GM18861 (cell line): ENCODE measurements around the gene METTL2B.

ENCODE experiments used
- ATAC-seq: cut with Tn5 transposase; IDR thresholded peaks from one replicate; pipeline ENCODE4 v1.9.1; 2021; ENCODE audit not compliant: unreplicated experiment

Gene METTL2B, protein sequence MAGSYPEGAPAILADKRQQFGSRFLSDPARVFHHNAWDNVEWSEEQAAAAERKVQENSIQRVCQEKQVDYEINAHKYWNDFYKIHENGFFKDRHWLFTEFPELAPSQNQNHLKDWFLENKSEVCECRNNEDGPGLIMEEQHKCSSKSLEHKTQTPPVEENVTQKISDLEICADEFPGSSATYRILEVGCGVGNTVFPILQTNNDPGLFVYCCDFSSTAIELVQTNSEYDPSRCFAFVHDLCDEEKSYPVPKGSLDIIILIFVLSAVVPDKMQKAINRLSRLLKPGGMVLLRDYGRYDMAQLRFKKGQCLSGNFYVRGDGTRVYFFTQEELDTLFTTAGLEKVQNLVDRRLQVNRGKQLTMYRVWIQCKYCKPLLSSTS

DNA sequence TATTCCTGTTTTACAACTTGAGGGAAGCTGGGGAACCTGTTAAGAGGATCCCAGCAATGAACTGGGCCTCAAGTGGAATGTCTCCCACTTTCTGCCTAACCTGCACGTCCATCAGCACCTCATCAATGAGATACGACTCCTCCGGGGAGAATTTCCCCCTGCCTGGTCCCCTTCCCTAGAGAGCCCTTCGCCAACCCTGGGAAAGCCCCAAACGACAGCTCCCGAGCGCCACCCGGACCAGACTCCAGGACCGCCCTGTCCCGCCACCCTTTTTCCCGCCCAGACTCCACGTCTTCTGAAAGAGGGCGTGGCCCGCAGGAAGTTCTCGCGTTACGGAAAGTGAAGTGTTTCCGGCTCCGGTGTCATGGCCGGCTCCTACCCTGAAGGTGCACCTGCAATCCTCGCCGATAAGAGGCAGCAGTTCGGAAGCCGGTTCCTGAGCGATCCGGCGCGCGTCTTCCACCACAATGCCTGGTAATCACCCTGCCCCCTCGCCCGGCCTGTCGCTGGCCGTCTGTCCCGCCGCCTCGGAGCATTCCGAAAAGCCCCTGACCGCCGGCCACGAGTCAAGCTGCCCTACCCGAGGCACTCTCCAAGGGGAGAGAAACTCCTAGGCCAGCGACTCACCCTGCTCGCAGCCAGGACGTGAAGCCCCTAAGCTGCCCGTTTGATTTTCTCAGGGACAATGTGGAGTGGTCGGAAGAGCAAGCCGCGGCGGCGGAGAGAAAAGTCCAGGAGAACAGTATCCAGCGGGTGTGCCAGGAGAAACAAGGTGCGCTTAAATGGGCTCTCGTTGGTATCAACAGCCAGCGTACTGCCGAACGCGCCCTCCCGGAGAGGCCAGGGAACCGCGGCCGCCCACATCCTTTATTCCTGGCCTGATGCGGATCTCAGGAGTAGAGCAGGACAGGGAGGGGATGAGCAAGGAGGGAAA is at the start of gene METTL2B:
Gene METTL2B (plus strand): TSS at position 347 of the 934 bp plus-strand sequence. CDS start 18 bp downstream, at position 365.
- peak; percentile 87 for ATAC-seq

DNA sequence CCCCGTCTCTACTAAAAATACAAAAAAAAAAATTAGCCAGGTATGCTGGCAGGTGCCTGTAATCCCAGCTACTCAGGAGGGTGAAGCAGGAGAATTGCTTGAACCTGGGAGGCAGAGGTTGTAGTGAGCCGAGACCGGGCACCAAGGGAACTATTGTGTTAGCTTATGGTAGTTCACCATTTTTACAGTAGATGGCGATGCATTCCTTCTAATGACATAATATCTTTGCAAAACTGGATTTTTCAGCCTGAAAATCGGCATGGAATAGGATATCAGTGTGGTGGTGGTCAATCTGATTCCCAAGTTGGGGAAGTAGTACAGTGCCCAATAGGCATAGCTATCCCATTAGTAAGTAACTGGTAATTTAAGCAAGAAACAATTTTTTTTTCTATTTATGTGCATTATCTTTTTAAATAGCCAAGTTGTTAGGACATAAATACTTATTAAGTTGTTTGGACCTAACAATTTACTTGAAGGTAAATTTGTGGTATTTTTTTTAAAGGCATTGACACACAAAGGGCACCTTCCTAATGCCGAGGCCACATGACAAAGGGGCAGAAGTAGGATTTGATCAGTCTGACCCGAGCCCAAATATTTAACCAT is 49.2 kb upstream of the METTL2B start:
- ATAC-seq = no peak

DNA sequence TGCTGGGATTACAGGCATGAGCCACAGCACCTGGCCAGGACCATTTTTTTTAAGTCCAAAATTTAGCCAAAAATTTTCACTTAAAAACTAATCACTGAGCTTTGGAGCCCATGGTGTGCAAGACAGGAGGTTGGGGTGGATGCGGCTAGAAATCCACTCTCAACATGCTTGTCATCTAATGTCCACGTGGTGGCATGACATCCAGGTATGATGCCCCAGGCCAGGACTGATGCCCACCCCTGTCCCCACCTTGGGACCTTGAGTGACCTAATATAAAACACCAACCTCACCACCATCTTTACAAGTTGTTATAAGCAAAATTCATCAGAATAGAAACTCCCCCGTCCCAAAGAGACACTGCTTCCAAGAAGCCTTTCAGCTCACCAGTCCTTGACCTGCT is 46.3 kb upstream of the METTL2B start:
- no peak for ATAC-seq

DNA sequence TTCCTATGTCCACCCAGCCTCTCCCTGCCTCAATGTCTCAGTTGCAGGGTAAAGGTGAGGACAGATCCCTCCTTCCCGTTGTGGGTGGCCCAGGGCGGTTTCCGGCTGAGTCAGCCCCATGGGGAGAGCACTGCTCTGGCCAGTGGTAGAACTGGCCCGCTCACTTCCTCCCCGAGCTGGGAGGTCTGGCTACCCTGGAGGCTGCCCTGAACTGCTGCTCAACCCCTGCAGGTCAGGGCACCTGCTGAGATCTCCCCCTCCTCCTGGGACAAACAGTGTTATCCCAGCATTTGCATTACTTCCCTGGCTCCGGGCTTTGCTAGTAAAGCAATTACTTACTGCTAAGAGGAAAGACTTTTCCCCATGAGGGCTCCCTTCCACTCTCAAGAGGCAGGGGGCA is 45.3 kb upstream of the METTL2B start:
- no peak for ATAC-seq

DNA sequence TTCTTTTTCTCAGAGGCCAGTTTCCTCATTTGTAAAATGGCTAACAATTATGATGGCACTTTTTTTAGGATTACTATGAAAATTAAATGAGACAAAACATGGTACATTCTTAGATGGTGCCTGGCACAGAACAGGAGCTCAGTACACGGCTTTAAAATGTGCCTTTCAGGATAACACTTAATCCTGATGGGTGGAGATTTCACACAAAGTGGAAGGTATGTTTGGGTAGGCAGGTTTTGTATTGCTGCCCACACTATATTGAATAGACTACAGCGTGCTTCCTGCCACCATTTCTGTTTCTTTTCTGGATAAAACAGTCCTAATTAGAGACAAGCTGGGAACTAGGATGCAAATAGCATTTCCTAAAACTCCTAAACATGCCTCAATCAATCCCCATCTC is 44.8 kb upstream of the METTL2B start:
- no peak for ATAC-seq

DNA sequence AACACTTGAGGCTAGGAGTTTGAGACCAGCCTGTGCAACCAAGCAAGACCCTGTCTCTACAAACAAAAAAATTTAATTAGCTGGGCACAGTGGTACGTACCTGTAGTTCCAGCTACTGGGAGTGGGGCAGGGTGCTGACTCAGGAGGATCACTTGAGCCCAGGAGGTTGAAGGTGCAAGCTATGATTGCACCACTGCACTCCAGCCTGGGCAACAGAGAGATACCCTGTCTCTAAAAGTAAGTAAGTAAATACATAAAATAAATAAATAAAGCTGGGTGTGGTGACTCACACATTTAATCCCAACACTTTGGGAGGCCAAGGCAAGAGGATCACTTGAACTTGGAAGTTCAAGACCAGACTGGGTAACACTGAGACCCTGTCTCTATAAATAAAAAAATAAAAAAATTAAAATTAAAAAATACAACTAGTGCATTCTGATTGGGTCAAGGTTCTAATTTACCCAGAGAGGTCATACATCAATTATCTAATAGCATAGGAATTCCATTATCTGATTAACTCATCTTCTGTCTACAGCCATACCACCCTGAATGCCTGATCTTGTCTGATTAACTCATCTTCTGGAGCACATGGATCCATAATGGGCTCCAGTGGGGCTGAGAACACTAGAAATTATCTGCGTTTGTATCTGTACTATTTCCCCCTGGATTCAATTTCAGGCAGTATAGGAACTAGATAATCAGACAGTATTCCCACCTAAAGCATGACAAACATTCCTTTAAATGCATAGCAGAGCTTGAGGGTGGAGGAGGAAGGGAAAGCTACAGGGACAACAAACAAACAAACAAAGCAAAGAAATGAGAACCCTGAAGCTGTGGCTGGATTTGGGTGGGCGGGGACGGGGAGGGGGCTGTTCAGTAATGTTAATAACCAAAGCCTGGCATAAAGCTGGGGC is 41.9 kb upstream of the METTL2B start:
- no peak for ATAC-seq

DNA sequence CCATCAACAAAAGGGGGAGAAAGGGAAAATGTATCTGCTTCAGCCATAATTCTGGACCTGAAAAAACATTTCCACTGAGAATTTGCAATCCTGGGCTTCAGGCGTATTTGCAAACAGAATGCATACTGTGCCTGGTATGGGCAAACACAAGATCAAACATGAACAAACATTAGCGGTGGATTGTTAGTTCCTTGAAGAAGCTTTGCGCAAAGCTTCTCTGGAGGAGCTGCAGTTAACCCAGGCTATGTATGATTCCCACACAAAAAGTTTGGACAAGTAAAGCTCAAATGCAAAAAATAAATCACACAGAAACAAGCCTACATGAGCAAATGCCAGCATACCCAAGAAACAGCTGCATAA is 41.2 kb upstream of the METTL2B start:
- no peak for ATAC-seq

DNA sequence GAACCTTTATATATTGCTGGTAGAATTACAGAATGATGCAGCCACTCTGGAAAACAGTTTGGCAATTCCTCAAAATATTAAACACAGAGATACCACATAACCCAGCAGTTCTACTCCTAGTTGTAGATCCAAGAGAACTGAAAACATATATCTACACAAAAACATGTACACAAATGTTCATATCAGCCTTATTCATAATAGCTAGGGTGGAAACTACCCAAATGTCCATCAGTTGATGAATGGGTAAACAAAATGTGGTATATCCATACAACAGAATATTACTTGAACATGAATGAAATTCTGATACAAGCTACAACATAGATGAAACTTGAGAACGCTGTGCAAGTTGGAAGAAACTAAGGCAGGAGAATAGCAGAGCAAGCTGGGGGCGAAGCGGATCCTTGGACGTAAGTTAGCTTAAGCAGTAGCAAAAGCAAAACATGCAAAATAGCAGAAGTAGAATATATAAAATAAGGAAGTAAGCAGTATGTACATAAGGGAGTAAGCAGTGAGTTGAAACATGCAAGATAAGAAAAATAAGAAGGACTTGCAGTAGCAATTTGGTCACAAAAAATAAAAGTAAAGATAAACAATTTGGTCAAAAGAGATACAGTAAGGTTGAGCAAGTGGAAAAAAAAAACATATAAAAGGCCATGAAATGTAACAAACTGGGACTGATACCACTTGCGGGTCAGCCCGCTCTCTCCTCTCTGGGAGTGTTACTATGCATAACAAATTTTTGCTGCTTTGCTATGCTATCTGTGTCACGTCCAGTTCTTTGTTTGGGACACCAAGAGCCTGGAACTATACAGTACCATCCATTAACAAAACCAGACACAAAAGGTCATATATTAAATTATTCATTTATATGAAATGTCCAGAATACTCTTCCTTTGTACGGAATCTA is 38.9 kb upstream of the METTL2B start:
- no peak for ATAC-seq

DNA sequence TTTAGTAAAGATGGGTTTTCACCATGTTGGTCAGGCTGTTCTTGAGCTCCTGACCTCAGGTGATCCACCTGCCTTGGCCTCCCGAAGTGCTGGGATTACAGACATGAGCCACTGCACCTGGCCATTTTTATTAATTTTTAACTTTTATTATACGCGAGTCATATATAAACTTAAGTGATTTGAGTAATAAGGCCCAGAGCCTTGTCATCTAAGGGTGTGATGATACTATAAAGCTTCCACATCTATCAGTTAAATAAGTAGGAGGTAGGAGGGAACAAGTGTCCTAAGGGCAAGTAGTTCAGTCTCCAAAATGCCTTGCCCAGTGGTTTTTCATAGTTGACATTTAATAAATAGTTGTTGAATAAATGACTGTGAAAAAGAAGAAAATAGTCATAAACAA is 34.2 kb upstream of the METTL2B start:
- ATAC-seq = no peak

DNA sequence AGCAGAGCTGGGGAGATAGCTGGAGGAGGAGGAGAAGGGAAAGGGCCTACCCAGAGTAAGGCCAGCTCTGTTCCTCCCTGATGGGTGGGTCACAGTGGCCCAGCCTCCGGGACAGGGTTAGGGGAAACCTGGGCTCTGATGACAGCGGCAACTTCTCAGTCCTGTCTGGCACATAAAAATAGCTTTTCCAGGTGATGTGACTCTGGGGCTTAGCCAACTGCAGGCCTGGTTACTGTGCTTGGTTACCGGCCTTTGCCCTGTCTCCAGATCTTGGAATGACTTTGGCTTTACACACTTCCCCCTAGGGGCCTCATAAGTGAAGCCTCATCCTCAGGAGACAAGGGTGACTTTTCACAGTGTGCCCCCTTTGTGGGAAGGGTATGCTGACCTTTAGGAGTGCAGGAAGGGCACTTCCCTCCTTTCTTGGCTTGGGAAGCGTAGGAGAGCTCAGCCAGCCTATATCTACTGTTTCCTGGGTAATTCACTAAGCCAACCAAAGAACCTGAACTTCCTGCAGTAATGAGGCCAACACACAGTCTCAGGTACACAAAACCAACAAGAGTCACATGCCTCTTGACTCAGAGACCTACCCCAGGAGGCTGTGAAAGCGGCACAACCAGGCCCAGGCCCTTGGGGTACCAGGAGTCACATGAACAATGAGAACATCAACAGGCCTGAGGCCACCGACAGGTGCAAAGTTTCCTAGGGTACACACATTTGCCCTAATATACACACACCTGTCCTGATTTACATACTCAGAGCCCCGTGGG is 32.5 kb upstream of the METTL2B start:
- no peak for ATAC-seq

DNA sequence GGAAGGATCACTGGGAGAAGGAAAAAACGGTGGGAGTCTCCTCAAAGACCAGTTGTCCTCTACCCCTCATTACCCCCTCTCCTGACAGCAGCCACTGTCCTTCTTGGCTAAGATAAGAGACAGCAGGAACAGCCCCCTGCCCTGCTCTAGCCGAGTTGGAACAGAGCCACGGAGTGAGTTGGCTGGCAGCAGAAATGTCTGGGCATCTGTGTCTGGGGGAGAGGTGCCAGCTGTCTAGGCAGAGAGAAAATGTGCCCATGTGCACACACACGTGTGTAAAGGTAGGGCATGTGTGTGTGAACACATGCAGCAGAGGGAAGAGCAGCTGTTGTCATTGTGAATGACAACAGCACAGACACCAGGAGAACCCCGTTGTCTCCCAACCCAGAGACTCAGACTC is 30.2 kb upstream of the METTL2B start:
- ATAC-seq = no peak

DNA sequence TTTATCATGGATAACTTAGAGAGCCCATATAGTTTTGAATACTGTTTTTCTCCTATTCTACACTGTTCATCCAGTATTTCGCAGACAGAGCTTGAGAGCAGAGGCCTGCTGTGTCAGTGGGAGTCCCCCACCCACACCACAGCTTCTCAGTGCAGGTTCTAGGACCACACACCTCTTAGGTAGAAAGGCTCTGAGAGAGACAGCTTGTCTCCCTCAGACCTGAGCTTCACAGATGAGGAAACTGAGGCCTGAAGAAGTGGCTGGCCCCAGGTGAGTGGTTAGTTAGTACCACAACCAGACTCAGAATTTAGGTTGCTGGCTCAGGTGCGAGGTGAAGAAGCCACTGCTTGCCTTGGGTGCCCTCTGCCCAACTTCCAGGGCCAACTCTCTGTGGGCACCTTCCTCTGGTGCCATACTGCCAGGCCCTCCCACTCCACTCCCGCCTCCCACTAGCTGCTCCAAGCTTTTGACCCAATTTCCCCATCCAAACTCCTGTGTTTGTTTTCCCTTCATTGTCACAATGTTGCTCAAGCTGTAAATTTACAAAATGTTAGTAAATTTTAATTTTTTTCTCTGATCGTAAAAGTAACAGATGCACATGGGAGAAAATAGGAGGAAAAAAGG is 28.5 kb upstream of the METTL2B start:
- ATAC-seq = no peak

DNA sequence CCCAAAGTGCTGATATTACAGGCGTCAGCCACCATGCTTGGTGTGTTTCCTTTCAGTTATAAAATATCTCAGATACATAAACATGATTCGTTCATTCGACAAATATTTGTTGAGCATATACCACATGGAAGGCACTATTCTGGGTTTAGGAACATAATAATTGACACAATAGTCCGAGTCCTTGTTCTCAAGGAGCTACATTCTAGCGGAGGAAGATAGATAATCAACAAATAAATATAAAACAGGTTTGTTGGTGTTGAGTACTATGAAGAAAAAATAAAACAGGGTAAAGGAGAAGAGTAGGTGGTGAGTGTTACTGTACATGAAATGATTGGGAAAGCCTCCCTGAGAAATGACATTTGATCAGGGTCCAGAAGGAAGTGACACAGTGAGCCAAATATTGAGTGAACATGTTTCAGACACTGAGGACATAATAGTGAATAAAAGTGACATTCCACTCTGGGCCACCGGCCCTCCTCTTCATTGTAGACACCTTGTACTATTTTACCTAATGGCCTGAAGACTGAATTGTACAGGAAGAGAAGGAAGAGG is 27.7 kb upstream of the METTL2B start:
- no peak for ATAC-seq

DNA sequence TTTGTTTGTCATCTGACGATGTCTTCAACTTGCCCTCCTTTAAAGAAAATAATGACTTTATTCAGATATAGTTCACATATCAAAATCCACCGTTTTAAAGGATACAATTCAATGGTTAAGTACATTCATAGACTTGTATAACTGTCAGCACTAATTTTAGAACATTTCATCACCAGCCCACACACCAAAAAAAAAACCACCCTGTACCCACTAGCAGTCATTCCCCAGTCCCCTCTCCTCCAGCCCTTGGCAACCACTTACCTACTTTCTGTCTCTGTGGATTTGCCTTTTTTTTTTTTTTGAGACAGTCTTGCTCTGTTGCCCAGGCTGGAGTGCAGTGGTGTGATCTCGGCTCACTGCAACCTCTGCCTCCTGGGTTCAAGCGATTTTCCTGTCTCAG is 26.1 kb upstream of the METTL2B start:
- no peak for ATAC-seq

DNA sequence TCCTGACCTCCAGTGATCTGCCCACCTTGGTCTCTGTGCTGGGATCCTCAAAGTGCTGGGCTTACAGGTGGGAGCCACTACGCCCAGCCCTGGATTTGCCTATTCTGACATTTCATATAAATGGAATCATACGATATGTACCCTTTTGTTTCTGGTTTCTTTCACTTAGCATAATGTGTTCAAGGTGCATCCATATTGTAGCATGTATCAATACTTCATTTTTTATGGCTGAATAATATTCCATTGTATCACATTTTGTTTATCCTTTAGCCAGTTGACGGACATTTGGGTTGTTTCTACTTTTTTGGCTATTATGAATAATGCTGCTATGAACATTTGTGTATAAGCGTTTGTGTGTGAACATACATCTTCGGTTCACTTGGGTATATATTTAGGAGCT is 25.6 kb upstream of the METTL2B start:
- no peak for ATAC-seq

DNA sequence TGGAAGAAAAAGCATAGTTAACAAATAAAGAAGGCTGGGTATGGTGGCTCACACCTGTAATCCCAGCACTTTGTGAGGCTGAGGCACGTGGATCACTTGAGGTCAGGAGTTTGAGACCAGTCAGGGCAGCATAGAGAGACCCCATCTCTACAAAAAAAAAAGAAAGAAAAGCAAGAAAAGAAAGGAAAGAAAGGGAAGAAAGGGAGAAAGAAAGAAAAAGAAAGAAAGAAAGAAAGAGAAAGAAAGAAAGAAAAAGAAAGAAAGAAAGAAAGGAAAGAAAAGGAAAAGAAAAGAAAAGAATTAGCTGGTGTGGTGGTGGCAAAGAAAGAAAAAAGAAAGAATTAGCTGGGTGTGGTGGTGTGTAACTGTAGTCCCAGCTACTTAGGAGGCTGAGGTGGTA is 24.0 kb upstream of the METTL2B start:
- no peak for ATAC-seq

DNA sequence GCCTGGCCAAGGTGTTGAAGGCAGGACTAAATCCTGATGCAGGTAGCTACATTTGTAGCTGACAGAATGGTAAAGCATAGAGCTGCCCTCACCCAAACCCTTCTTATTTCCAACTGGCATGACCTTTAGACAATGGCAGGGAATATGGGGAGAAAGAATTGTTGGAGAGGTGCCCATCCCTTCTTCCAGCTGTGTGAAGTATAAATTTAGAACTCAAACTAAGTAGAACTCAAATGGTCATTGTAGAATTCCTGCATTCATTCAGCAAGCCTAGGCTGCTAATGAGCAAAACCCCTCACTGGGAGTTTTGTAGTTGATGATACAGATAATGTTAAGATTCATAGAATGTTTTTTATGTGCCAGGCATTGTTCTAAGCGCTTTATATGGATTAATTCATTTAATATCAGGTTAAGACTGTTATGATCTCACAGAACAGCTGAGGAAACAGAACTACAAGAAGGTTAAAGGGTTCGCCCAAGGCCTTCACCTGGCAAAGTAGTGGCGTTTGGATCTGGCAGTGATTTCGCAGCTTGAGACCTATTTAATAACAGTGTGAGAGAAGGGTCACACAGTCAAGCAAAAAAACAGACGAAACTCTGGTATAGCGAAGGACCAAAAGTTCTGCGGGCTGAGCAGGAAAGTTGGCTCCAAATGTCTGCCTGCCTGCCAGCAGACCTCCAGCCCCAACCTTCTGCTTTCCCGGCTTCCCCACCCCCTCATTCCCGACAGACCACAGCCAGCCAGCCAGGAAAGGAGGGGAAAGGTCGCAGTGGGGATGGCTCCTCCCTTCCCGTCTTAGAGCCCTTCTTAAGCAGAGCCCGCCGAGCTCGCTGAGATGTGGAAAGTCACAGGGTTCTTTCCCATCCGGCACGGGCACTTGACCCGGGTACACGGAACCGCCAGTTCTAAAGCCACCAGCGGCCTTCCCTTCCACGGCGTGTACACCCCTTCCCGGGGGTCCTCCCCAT is 22.4 kb upstream of the METTL2B start:
- ATAC-seq = no peak
